Esophagus squamous epithelium (tissue), 4 donors: ENCODE measurements around the gene TNNT3.

Experiments used
- CTCF ChIP-seq, 6 experiments: fragments of 450-650 bp in 4 of 6; fragments of 200-600 bp in 2 of 6; sonication (generic) in 2 of 6; IDR thresholded peaks; one replicate each; pipeline ENCODE4 v1.5.1; 2016 to 2019; ENCODE audit warnings: antibody characterized with exemption in 6 of 6, mild to moderate bottlenecking in 4 of 6, moderate library complexity in 4 of 6
- POLR2A ChIP-seq, 4 donors: fragments of 450-650 bp; IDR thresholded peaks; one replicate each; pipeline ENCODE4 v1.6.1; 2017; ENCODE audit warnings: antibody characterized with exemption in 4 of 4, mild to moderate bottlenecking in 4 of 4, moderate library complexity in 3 of 4

GRCh38 chr11:1896923-1897322 is 22.6 kb upstream of the TNNT3 start:
- TF ChIP-seq POLR2A (IDR thresholded peaks at IDR 0.05) (no peak), CTCF (IDR thresholded peaks at IDR 0.05) (no peak)
